Uterus (tissue), 4 donors: ENCODE data around the gene TRUB2. TPM values are rescaled to one million over a fixed set of nuclear protein-coding genes. Genes with fewer than 3 reads are reported as not detected.

Experiments used
- DNase-seq, 2 donors: peaks; one replicate each; pipeline ENCODE4 v3.0.0-alpha.2; 2019 to 2020
- H3K27ac ChIP-seq, 2 donors: fragments of 200-600 bp; sonication (generic); 1 replicate in 1 of 2; 2 replicates in 1 of 2; pipeline ENCODE4 v1.5.1; 2016 to 2018
- H3K27me3 ChIP-seq, 2 donors: fragments of 200-600 bp; sonication (generic); one replicate each; pipeline ENCODE4 v1.5.1; 2018 to 2019; ENCODE audit warnings: control low read depth in 1 of 2
- H3K36me3 ChIP-seq, 2 donors: fragments of 200-600 bp; sonication (generic); one replicate each; pipeline ENCODE4 v1.5.1; 2019; ENCODE audit warnings: control low read depth in 1 of 2
- H3K4me1 ChIP-seq, 2 donors: fragments of 200-600 bp; sonication (generic); one replicate each; pipeline ENCODE4 v1.5.1; 2018 to 2019; ENCODE audit warnings: control low read depth in 1 of 2
- H3K4me3 ChIP-seq, 2 donors: fragments of 200-600 bp; sonication (generic); 1 replicate in 1 of 2; 2 replicates in 1 of 2; pipeline ENCODE4 v1.5.1; 2018 to 2019; ENCODE audit warnings: mild to moderate bottlenecking in 1 of 2
- H3K9me3 ChIP-seq, 2 donors: fragments of 200-600 bp; sonication (generic); one replicate each; pipeline ENCODE4 v1.5.1; 2019; ENCODE audit warnings: control low read depth in 1 of 2
- POLR2A ChIP-seq, 2 donors: fragments of 450-650 bp; IDR thresholded peaks; one replicate each; pipeline ENCODE4 v1.6.1; 2016; ENCODE audit warnings: antibody characterized with exemption in 2 of 2, mild to moderate bottlenecking in 1 of 2, moderate library complexity in 1 of 2
- intact Hi-C: fragments of 100-400 bp; cut with DNase I; formaldehyde crosslinking; loops from one replicate; pipeline ENCODE4 v1.15.1; 2023; ENCODE audit warnings: low total_unique reads
- total RNA-seq, 4 donors: library from RNA; depleted of rRNA in 3 of 4; stranded (reverse); fragments of >200 nt in 3 of 4; gene quantifications; one replicate each; pipeline versions ENCODE4 v1.1.0 to v1.2.4, GENCODE V29; 2014 to 2023
- TF ChIP-seq, protein P1 (sequence below), 4 experiments: fragments of 200-600 bp in 2 of 4; fragments of 450-650 bp in 2 of 4; sonication (generic) in 2 of 4; IDR thresholded peaks; one replicate each; pipeline ENCODE4 v1.5.1; 2016 to 2019; ENCODE audit warnings: antibody characterized with exemption in 4 of 4, mild to moderate bottlenecking in 2 of 4, moderate library complexity in 1 of 4
- donor health status: DM: yes; HTN: yes; CAD: no.

TRUB2 gene
- total RNA-seq, 4 donors from 2014 or later = 0.29 to 14.0 (median 9.7) TPM

DNA sequence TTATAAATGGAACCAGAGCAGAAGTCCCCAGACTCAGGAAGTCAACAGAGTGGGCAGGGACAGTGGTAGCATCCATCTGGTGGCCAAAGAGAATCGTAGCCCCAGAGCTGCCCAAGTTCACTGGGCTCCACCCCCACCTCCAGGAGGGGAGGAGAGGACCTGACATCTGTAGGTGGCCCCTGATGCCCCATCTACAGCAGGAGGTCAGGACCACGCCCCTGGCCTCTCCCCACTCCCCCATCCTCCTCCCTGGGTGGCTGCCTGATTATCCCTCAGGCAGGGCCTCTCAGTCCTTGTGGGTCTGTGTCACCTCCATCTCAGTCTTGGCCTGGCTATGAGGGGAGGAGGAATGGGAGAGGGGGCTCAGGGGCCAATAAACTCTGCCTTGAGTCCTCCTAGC is 38.6 kb upstream of the TRUB2 start:
- no peak for DNase-seq
- intact Hi-C loops = no loop called here
- H3K4me3 ChIP-seq = no peak overlapping the region
- H3K9me3 ChIP-seq = no peaks in the 10 kb centered on the region
- TF ChIP-seq POLR2A (IDR thresholded peaks at IDR 0.05) = no peak
- TF ChIP-seq, protein P1, sequence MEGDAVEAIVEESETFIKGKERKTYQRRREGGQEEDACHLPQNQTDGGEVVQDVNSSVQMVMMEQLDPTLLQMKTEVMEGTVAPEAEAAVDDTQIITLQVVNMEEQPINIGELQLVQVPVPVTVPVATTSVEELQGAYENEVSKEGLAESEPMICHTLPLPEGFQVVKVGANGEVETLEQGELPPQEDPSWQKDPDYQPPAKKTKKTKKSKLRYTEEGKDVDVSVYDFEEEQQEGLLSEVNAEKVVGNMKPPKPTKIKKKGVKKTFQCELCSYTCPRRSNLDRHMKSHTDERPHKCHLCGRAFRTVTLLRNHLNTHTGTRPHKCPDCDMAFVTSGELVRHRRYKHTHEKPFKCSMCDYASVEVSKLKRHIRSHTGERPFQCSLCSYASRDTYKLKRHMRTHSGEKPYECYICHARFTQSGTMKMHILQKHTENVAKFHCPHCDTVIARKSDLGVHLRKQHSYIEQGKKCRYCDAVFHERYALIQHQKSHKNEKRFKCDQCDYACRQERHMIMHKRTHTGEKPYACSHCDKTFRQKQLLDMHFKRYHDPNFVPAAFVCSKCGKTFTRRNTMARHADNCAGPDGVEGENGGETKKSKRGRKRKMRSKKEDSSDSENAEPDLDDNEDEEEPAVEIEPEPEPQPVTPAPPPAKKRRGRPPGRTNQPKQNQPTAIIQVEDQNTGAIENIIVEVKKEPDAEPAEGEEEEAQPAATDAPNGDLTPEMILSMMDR (IDR thresholded peaks at IDR 0.05) = no peak
- H3K27ac ChIP-seq = peak overlapping the region in 1 of 2 donors; percentile 46
- no peaks in the 10 kb centered on the region for H3K27me3 ChIP-seq
- no peaks in the 10 kb centered on the region for H3K36me3 ChIP-seq
- H3K4me1 ChIP-seq = peaks cover 0 to 7% of the 10 kb centered on the region in 2 donors

DNA sequence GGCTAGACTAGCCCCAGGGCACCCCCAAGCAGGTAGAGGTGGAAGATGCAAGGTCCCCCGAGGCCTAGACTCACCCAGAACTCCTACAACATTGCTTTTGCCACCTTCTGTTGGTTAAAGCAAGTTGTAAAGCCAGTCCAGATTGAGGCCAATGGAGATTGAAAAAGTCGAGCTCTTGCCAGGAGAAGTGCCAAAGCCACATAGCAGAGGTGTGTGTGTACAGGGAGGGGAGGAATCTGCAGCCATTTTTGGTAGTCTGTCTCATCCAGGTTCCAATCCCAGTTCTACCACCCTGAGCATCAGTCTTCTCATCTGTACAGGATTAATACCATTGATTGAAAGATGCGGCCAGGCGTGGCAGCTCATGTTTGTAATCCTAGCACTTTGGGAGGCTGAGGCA is 36.6 kb upstream of the TRUB2 start:
- Histone ChIP-seq H3K27me3 (no peaks in the 10 kb centered on the region), H3K36me3 (no peaks in the 10 kb centered on the region), H3K27ac (no peak overlapping the region), H3K4me1 (no peaks in the 10 kb centered on the region), H3K9me3 (no peaks in the 10 kb centered on the region), H3K4me3 (no peak overlapping the region)
- intact Hi-C loops = no loop called here
- TF ChIP-seq, protein P1 (IDR thresholded peaks at IDR 0.05) = no peak
- no peak for DNase-seq

DNA sequence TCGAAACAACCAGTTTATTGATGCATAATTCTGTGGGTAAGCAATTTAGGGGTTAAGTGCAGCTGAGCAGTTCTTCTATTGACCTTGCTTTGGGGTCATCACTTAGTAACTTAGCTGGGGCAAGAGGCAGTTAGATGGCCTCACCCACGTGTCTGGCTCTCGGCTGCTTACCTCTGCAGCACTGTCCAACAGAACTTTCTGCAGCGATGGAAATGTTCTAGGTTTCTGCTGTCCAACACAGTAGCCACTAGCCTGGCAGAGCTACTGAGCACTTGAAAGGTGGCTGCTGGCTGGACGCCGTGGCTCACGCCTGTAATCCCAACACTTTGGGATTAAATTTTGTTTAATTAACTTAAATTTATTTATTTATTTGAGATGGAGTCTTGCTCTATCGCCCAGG is 35.8 kb upstream of the TRUB2 start:
- no peak for DNase-seq
- H3K9me3 ChIP-seq = no peaks in the 10 kb centered on the region
- H3K36me3 ChIP-seq = no peaks in the 10 kb centered on the region
- no peaks in the 10 kb centered on the region for H3K27me3 ChIP-seq
- intact Hi-C loops = no loop called here
- no peak overlapping the region for H3K4me3 ChIP-seq
- no peak for TF ChIP-seq POLR2A (IDR thresholded peaks at IDR 0.05)
- TF ChIP-seq, protein P1 (IDR thresholded peaks at IDR 0.05) = no peak
- H3K4me1 ChIP-seq = no peaks in the 10 kb centered on the region
- no peak overlapping the region for H3K27ac ChIP-seq

DNA sequence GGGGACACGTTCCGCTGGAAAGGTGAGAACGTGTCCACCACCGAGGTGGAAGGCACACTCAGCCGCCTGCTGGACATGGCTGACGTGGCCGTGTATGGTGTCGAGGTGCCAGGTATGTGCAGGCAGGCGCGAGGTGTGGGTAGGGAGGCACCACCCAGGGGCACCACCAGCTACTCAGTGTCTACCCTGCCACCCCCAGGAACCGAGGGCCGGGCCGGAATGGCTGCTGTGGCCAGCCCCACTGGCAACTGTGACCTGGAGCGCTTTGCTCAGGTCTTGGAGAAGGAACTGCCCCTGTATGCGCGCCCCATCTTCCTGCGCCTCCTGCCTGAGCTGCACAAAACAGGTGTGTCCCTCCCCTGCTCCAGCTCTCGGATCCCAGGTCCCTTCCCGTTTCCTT is 33.2 kb upstream of the TRUB2 start:
- Histone ChIP-seq H3K27ac (no peak overlapping the region), H3K27me3 (no peaks in the 10 kb centered on the region), H3K4me1 (no peaks in the 10 kb centered on the region), H3K4me3 (no peak overlapping the region), H3K36me3 (no peaks in the 10 kb centered on the region), H3K9me3 (no peaks in the 10 kb centered on the region)
- intact Hi-C loops = no loop called here
- DNase-seq = no peak
- TF ChIP-seq, protein P1 (IDR thresholded peaks at IDR 0.05) = no peak
- TF ChIP-seq POLR2A (IDR thresholded peaks at IDR 0.05) = no peak

DNA sequence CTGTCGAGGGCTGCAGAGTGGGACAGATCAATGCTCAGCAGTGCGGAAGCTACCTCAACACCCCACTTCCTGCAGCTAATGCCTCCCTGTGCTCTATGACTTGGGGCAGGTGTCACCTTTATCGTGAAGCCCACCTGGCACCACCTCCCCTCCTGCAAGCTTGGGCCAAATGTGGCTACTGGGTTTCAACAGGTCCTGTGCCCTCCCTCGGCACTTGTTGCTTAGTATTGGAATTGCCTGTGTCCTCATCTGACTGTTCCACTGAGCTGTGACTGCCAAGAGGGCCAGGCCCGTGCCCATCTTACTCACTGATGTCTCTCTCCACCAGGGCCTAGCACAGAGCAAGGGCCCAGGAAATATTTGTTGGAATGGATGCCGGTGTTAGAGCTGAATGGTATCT is 27.5 kb upstream of the TRUB2 start:
- Histone ChIP-seq H3K4me3 (no peak overlapping the region), H3K4me1 (no peaks in the 10 kb centered on the region), H3K36me3 (no peaks in the 10 kb centered on the region), H3K27me3 (no peaks in the 10 kb centered on the region), H3K27ac (no peak overlapping the region), H3K9me3 (no peaks in the 10 kb centered on the region)
- intact Hi-C loops = no loop called here
- DNase-seq = no peak
- TF ChIP-seq, protein P1 (IDR thresholded peaks at IDR 0.05) = no peak
- TF ChIP-seq POLR2A (IDR thresholded peaks at IDR 0.05) = no peak
